Fibroblast of lung (primary cell): ENCODE data around the gene INF2.

Source experiments
- EZH2 ChIP-seq: IDR thresholded peaks from 2 replicates; pipeline ENCODE4 v1.5.1; 2012; ENCODE audit warnings: low read length, control low read depth, mild to moderate bottlenecking; ENCODE audit errors: missing control alignments
- TF ChIP-seq, protein P1 (sequence below), 2 donors: IDR thresholded peaks in 1 of 2; conservative IDR thresholded peaks in 1 of 2; 1 replicate in 1 of 2; 2 replicates in 1 of 2; pipeline ENCODE4 v1.5.1; 2011 to 2012; ENCODE audit warnings: low read length in 2 of 2, control low read depth in 1 of 2, inconsistent platforms in 1 of 2, low read depth in 1 of 2, mild to moderate bottlenecking in 1 of 2

DNA sequence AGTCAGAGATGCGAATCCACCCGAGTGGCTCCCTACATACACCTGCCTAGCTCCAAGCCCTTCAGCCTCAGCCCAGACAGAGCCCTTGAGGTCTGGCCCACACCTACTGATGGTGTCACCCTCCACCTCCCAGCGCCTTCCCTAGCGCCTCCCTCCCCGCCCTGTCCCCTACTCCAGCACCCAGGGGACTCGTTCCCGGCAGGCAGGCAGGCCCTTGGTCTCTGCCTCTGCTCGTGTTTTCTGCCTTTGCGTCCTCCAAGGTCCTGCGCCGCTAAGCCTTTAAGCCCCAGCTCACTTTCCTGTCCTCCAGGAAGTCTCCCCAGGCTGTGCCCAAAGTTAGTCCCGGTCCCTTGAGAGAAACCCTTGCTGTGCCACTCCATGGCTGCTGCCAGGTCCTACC, 12.7 kb downstream of the INF2 start:
- TF ChIP-seq, protein P1, sequence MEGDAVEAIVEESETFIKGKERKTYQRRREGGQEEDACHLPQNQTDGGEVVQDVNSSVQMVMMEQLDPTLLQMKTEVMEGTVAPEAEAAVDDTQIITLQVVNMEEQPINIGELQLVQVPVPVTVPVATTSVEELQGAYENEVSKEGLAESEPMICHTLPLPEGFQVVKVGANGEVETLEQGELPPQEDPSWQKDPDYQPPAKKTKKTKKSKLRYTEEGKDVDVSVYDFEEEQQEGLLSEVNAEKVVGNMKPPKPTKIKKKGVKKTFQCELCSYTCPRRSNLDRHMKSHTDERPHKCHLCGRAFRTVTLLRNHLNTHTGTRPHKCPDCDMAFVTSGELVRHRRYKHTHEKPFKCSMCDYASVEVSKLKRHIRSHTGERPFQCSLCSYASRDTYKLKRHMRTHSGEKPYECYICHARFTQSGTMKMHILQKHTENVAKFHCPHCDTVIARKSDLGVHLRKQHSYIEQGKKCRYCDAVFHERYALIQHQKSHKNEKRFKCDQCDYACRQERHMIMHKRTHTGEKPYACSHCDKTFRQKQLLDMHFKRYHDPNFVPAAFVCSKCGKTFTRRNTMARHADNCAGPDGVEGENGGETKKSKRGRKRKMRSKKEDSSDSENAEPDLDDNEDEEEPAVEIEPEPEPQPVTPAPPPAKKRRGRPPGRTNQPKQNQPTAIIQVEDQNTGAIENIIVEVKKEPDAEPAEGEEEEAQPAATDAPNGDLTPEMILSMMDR (conservative IDR thresholded peaks at IDR 0.05 in 1 of 2, IDR thresholded peaks at IDR 0.05 in 1 of 2; ENCODE audit: low read depth in 1 of 2, low read length in 2 of 2), result no peak
- no peak for TF ChIP-seq EZH2
